COLO829 (cell line): ENCODE data around the gene RAB40C.

Source experiments
- DNase-seq: peaks from one replicate; pipeline ENCODE4 v3.0.0; 2012; ENCODE audit warnings: low spot score

The RAB40C gene

DNA sequence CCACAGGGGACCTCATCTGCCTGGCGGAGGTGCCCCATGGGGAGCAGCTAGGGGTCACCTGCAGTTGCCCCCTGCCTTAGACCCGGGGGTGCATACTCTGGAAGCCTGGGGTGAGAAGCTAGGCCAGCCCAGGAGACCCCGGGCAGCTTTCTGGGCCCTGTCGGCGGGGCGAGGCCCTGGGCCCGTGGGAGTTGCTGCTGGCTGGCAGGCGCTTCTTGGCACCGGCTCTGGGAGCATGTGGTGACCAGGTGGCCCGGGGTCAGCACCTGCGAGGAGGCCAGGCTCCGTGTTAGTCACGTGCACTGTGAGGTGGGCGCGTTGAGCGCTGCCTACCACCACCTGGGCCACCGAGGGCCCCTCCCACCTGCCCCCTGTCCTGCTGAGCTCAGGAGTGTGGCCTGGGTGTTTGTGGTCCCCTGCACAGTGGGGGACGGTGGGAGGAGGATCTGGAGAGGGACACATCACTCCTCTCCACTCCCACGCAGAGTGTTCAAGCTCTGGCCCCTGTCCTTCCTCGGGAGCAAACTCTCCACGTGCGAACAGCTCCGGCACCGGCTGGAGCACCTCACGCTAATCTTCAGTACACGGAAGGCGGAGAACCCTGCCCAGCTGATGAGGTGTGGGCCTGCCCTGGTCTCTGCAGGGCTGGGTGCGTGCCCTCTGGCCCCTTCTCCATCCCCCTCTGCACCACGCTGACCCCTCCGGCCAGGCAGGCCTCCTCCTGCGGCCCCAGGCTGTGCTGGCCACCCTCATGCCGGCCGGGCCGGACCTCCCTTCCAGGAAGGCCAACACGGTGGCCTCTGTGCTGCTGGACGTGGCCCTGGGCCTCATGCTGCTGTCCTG is 14.3 kb upstream of the RAB40C start:
- no peak for DNase-seq

DNA sequence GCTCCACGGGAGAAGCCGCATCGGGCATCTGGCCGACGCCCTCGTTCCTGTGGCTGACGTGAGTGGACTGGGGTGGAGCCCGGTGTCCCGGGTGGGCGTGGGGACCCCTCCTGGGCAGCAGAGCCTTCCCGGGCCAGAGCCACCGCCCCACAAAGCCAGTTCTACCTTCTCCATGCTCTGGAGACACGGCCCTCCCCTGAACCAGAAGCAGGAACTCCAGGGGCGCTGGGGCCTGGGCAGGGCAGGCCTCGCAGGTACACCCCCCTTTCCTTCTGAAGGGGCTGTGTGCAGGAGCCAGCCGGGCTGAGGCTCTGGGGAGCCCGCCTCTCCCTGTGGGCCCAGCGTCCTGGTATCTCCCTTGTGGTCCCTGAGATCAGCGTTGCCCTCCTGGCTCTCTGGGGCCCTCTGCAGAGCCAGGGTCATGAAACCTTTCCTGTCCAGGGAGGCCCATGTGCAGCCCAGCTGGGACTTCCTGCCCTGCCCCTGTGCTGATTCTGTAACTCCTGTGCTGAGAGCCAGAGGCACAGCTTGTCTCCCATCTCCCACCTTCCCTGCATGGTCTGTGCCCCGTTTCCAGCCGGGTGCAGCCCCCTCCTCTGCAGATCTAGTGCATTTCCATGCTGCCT is 13.6 kb upstream of the RAB40C start:
- no peak for DNase-seq

DNA sequence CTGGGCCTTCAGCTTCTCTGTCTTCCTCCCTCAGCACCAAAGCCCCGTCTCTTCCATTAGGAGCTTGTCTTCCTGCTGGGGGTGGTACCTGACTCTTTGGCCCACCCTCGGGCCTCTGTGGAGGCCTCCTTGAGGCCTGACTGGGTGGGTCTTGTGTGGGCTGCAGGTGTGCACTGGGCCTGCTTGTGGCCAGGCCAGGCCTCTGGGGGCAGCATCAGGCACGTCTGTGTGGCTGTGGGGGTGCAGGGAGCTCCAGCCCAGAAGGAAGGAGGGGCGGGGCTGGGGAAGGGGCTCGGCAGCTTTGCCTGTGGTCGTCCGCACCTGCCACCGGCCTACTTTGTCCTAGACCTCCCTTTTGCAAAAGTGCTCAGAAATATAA is 13.1 kb upstream of the RAB40C start:
- DNase-seq, result no peak

DNA sequence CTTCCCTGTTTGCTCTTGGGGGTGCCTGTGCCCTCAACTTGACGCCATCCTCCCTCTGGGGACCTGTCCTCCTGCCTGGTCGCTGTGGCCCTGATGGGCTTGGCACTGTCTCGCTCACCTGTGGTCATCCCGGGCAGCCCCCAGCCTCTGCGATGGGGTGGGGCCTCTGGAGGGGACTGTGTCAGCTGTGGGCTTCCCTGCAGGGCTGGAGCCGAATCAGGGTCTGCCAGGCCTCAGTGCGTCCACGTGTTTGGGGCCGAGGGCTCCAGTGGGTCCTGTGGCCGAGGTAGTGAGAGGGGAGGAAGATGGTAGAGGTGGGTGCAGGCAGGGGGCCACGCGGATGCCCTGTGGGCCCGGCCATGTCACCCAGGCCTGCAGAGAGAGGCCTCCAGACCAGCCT is 12.1 kb upstream of the RAB40C start:
- no peak for DNase-seq

DNA sequence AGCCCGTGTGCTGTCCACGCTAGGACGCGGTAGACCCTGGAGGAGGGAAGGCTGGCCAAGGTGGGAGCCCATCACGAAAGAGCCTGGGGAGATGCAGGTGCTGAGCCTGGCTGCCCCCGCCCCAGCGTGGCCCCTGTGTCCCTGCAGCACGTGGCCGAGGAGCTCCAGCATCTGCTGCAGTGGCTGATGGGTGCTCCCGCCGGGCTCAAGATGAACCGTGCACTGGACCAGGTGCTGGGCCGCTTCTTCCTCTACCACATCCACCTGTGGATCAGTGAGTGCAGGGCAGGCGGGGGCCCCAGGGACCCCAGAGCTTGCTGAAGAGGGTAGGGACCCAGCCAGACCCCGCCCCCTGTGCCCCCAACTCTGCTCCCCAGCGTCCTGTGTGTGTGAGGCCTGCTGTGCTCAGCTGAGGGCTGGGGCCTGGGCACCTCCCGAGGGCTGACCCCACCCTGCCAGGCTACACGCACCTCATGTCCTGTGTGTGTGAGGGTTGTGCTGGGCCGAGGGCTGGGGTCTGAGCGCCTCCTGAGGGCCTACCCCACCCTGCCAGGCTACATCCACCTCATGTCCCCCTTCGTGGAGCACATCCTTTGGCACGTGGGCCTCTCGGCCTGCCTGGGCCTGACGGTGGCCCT is 11.5 kb upstream of the RAB40C start:
- no peak for DNase-seq

DNA sequence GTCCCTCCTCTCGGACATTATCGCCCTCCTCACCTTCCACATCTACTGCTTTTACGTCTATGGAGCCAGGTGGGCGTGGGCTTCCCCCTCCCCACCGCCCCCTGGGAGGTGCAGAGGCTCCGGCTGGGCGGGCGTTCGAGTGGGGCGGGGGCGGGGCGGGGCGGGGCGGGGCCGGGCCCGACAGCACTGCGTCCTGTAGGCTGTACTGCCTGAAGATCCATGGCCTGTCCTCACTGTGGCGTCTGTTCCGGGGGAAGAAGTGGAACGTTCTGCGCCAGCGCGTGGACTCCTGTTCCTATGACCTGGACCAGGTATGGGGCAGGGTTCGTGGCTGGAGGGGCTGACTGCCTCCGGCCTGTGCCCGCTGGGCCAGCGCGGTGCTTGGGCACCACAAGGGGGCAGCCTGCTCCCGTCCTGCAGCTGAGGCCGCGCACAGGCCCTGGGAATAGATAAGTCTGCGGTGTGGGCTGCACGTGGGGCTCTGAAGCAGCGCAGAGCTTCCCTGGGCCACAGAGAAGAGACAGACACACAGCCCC is 10.9 kb upstream of the RAB40C start:
- peak; percentile 39 for DNase-seq

DNA sequence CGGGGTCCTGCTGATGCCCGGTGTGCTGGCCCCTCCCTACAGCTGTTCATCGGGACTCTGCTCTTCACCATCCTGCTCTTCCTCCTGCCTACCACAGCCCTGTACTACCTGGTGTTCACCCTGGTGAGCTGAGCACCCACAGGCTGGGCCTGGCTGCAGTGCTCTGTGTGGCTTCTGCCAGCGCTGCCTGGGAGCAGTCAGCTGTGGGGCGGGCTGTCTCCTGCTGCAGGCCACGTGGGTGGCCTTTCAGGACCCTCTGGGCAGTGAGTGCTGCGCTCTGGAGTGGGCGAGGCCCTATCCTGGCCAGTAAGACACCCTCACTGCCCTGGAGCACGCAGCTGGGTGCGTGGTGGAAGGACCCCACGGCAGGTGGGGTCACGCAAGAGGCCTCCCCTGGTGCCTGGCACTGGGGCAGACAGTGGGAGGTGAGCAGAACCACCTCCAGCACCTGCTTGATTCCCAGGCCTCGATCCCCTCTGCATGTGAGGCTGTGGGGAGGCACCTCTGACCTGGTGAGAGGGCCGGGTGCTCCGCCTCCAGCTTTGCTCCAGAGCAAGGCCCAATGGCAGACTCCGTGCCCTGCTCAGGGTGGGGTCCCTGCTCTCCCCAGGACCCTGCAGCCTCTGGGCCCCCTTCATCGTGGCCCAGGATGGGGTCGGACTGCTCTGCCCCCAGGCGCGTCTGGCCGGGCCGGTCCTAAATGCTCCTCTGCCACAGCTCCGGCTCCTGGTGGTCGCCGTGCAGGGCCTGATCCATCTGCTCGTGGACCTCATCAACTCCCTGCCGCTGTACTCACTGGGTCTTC is 9.5 kb upstream of the RAB40C start:
- DNase-seq, result no peak

DNA sequence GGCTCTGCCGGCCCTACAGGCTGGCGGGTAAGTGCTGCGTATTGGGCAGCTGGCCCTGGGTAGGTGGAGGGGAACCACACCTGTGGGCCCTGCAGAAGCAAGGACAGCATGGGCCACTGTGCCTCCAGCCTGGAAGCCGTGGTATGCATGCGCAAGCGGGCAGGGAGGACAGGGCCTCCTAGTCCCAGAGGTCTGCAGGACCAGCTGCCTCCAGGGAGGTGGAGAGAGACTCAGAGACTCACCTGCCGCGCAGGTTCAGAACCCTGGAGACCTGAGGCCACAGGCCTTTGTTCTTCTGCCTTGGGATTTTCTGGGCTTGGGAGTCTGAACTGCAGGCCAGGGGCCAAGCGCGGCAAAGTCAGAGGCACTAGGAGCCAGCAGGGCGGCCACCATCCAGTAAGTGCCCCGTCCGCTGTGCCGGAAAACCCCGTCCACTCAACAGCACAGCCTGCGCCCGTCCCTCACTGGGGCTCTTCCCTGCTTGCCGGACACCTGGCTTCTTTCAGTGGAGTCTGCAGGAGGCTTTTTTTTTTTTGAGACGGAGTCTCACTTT is 8.8 kb upstream of the RAB40C start:
- DNase-seq, result no peak

DNA sequence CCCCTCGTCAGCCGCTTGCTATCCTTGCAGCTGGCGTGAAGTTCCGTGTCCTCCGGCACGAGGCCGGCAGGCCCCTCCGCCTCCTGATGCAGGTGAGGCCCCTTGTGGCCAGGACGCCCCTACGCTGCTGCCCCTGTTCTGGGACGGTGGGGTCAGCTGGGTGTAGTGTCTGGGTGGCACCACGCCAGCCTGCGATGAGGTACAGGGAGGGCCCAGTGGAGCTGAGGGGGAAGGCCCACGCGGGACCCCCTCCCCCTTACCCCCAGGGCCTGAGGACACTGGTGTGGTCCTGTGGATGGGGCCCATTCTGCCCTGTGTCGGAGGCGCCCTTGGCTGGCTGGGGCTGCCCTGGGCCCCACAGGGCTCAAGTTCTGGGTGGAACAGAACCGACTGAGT is 7.7 kb upstream of the RAB40C start:
- no peak for DNase-seq

DNA sequence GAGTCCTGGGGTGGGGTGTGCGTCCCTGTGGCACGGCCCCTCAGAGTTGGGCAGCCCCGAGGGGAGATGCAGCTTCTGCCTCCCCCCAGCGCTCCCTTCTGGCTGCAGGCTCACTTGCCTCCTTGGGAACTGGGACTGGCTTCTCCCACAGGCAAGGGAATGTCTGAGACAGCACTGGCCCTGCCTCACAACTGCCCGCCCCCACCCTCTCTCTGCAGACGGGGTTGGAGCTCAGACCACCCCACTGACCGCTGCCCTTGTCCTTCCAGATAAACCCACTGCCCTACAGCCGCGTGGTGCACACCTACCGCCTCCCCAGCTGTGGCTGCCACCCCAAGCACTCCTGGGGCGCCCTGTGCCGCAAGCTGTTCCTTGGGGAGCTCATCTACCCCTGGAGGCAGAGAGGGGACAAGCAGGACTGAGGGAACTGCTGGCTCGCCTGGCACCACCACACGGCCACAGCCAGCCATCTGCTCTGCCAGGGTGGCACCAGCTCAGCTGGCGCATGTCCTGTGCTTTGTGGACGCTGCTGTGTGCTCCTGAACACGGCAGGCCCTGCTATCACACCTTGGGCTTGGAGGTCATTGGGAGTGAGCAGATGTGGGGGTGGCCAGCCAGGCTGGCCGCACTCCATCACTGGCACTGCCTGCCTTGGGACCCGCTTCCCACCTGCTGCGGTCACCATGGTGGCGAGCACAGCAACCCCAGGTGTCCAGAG is 7.1 kb upstream of the RAB40C start:
- no peak for DNase-seq

DNA sequence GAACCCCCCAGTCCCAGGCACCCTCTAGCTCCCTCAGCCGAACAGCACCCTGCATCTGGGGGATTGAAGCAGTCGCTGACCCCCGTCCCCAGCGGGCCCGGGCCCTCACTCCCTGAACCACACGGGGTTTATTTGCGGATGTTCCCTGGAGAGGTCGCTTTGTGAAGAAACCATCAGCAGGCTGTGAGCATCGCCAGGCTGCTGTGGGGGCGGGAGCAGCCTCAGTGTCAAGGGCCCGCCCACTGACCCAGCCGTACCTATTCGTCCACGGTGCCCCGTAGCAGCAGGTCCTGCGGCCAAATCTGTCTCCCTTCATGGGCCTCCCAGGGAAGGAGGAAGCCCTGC is 6.4 kb upstream of the RAB40C start:
- DNase-seq, result no peak

DNA sequence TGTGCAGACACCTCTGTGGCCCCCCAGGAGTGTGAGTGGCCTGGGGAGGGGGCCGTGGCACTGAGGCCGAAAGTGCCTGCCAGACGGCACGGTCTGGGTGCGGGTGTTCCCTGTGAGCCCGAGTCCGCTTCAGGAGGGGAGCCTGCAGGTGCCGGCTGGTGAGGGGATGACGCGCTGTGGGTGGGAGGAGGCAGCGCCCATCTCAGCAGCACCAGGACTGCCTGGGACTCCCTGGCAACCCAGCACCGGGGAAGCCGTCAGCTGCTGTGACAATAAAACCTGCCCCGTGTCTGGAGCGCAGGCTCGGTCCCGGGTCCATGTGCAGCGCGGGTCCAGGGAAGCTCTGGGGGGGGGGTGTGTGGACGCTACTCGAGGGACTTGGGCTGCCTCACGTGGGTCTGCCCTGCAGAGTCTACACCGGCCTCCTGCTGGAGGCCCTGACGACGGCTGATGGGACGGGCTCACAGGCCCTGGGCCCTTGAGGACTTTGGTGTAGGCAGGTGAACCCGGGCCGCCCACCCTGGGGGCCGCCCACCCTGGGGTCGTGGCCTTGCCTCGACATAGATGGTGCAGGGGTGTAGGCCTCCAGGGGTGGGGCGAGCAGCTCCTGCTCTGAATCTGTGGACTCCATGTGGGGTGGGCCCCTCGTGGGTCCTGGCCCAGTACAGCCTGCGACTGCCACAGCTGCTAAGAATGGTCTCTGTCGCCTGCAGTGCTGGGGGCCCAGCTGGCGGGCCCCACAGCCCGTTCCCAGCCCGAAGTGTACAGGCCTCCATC is 5.9 kb upstream of the RAB40C start:
- DNase-seq, result no peak

DNA sequence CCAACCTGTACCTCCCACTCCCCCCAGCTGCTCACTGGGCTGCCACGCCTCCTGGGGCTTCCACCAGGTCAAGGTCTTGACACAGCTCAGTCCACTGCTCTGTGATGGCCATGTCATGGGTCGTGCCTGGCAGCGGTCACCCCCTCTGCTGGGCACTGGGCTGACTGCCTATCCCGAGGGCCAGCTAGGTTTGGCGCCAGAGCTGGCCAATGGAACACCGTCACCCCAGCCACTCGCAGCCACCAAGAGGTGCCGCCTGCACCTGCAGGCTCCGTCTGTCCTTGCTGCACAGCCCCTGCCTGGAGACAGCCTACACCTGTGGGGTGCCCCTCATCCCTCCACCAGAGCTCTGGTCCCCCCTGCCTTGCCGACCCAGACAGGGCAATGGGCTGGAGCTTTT is 4.5 kb upstream of the RAB40C start:
- DNase-seq, result no peak

DNA sequence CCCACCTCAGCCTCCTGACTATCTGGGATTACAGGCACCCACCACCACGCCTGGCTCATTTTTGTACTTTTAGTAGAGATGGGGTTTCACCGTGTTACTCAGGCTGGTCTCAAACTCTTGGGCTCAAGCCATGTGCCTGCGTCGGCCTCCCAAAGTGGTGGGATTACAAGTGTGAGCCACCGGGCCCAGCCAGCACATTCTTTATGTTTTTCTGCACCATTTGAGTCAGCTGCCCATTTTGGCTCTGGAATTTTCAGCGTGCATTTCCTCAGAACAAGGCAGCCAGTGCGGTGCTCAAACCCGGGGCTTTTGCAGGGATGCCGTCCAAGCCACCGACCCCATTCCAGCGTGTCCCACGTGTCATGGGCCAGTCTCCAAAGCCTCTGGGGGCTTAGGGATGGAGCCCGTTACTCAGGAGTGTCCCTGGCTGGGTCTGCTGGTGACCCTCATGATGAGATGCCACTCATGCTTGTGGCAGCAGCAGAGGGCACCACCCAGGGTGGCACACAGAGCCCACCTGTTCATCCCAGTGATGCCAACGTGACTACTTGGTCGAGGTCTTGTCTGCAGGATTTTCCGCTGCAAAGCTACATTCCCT is 3.7 kb upstream of the RAB40C start:
- no peak for DNase-seq

DNA sequence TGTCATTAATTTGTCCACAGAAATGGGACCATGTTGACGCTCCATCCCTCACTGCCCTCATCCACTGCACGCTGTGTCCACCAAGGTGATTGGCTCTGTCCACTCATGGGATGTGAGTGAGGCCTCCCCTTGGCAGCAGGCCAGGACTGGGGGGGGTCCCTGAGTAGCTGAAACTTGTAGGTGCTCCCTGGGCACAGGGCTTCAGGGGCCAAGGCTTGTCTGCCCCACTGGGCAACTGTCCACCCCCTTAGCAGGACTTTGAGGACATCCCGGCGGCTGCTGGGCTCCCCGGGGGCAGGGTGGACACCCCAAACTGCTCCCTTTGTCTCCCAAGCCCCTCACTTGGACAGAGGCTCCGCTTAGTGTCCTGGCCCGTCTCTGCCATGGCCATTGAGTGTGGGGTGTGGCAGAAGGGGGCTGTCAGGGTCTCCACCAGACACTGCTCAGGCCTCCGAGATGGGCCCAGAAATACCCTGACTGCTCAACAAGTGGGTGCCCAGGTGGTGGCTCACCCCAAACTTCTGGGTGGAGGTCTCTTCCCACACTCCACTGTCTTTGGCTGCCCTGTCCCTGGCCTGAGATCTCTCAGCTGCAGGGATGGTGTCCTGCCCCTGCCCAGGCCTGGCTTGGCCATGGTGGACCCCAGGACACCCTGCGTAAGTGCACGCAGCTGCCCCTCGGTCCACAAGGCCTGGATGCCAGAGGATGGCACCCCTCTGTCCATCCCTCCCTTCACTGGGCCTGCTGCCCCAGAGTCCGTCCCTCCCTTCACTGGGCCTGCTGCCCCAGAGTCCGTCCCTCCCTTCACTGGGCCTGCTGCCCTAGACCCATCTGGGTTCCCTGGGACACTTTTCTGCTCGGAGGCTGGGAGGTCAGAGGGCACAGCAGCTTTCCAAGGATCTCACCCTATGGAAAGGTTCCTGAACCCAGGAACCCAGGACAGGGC is 2.9 kb upstream of the RAB40C start:
- DNase-seq, result no peak

DNA sequence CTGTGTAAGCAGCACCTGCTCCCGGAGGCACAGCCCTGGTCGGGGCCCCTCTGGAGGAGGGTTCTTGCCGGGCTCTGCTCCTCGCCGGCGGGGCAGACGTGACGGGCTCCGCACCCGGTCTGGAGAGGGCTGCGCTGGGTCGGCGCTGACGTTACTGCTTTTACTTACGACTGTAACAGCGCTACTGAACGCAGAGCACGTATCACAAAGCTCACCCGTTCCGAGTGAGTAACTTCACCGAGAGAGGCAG is 1.3 kb upstream of the RAB40C start:
- no peak for DNase-seq

DNA sequence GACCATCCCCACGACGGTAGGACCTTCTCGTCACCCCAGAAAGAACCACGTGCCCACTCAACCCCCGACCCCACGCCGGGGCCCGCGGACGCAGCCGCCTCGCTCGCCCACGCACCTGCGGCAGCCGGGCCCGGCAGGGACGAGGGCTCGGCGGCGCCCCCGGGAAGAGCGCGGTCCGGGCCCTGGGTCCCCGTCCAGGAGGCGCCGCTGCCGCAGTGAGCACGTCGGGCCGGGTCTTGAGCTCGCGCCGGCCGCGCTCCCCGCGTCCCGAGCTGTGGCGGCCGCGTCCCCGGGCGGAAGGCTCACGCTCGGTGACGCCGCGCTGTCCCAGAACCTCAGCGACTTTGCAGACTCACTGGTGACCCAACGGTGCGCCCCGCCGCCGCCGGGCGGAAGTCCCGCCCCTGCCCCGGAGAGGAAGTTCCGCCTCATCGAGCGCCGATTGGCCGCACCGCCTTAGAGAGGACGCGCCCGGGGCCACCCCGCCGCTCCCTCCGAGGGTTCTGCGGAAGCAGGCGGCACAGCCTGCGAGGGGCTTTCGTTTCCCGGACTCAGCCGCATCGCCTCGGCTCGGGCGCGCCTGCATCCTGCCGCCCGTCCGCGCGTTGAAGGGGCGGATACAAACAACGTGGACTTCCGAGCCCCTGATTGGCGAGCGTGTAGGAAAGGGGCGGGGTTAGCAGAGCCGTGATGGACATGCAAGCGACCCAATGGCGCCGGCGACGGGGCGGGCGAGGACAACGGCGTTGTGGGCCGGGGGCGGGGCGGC is 793 bp upstream of the RAB40C start:
- peak; percentile 86 for DNase-seq

DNA sequence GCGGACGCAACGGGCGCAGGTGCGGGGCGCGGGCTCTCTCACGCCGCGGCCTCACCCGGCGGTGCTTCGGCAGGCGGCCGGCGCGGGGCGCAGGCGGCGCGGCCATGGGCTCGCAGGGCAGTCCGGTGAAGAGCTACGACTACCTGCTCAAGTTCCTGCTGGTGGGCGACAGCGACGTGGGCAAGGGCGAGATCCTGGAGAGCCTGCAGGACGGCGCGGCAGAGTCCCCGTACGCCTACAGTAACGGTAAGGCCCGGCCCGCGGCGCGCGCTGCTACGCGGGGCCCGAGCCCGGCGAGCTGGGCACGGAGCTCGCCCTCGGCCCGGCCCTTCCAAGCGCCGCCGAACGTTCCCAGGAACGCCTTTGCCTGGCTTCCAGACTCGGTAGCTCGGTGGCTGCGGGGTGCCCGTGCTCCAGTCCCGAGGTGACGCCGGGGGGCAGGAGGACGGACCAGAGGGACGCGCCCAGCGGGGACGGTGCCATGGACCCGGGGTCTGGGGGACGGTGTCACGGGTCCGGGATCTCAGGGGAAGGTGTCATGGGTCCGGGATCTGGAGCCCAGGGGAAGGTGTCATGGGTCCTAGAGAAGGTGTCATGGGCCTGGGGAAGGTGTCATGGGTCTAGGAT is 435 bp downstream of the RAB40C start:
- no peak for DNase-seq
